GM10847 (cell line): Measurements from ENCODE around the gene SPRR1A.

Experiments
- POLR2A ChIP-seq: IDR thresholded peaks from 2 replicates; pipeline ENCODE4 v1.6.1; 2011; ENCODE audit not compliant: insufficient read length; ENCODE audit errors: extremely low read depth

Gene SPRR1A

DNA sequence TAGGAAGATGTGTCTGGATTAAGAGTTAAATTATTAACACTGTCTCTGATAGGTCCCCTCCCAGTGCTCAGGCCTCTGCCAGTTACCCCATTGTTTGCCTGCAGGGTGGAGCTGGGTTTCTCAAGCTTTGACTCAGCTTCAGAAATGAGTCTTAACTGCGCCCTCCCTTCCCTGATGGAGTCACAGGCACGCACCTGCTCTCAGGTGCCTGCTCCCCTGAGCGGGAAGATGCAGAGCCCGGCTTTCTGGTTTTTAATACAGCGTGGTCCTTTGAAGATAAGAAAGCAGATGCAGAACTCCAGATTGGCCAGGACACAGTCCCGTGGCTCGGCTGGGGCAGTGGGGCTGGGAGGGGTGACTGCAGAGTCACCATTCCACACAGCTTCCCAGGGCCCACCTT is 16.7 kb upstream of the SPRR1A start:
- no peak for TF ChIP-seq POLR2A

DNA sequence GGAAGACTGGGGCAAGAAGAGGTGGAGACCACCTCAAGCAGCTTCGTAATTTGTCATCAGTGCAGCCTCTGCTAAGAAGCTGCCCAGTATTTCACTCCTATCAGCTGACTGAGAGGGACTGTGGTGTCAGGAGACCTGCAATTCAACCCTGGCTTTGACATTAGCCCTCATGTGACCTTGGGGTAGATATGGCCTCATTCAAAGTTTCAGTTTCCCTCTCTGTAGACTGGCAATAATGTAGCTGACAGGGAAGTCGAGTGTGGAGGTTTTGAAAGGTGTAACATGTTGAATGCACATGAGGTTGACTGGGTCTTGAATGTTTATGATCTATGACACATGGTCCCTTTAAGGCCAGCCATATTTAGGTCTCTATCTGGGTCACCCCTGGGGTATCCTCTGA is 15.6 kb upstream of the SPRR1A start:
- no peak for TF ChIP-seq POLR2A

DNA sequence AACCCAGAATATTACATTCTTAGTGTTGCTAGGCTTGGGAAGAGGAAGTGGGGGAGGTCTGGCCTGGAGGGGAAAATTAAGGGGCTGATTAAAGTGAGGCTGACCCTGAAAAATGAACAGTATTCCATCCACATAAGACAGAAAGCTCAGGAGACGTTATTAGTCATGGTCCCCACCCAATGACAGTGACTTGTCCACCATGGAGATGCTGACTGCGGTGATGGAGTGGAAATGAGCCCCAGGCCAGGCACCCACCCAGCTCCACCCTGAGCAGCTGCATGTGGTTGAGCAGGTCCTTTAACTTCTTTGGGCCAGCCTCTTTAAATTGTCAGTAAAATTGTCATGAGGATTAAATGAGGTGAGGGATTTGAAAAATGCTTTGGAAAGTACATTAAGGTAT is 14.8 kb upstream of the SPRR1A start:
- no peak for TF ChIP-seq POLR2A

DNA sequence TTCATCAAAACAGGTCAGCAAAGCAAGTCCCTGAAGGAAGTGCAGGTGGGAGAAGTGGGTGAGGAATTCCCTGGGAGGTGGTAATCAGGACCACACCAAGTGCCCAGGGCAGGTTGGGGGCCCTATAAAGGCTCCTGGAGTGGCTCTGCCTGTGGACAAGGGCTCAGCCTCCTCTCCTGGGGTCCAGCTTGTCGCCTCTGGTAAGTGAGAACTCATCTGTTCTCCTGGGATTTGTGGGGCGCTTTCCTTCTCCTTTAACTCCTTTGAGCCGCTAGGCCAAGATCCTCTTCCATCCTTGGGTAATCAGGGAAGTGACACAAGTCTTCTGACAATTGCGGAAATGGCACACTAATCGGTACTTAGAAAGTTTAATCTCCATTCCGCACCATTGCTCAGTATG is 13.4 kb upstream of the SPRR1A start, which contains the start of gene SPRR4:
SPRR4 (plus strand) TSS at position 154 of the 400 bp plus-strand sequence. CDS start 1,243 bp downstream, outside the sequence.
- no peak for TF ChIP-seq POLR2A

DNA sequence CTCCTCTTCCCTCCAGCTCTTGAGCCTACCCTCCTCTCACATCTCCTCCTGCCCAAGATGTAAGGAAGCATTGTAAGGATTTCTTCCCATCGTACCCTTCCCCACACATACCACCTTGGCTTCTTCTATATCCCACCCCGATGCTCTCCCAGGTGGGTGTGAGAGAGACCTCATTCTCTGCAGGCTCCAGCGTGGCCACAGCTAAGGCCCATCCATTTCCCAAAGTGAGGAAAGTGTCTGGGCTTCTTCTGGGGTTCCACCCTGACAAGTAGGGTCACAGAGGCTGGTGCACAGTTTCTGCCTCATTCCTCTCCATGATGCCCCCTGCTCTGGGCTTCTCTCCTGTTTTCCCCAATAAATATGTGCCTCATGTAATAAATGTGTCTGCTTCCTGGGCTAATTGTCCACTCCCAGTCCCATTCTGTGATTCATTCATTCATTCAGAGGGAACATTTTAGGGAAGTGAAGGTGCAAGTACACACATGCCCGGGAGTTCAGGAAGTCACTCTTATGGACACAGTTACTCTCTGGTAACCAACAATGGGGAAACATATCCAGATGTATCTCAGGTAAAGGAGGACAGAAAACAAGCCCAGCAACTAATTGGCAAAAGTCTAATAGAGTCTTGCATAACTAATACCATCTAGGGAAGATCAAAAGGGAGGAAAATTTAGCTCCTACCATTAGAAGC is 11.5 kb upstream of the SPRR1A start:
- no peak for TF ChIP-seq POLR2A

DNA sequence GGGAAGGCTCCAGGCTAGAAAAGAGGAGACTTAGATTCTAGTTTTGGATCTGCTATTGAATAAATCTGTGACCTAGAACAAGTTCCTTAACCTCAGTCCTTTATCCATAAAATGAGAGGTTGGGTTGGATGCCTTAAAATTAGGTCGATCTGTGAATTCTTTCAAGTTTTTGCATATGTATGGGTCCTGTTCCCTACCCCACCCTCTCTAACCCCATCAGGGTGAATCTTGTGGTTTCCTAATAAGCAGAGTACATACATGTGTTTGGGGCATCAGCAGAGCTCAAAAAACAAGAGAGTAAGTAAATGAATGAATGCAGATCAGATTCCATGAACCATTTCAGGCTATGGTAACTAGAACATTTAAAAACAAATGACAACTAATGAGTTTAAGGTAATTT is 7.2 kb upstream of the SPRR1A start:
- TF ChIP-seq POLR2A: no peak

DNA sequence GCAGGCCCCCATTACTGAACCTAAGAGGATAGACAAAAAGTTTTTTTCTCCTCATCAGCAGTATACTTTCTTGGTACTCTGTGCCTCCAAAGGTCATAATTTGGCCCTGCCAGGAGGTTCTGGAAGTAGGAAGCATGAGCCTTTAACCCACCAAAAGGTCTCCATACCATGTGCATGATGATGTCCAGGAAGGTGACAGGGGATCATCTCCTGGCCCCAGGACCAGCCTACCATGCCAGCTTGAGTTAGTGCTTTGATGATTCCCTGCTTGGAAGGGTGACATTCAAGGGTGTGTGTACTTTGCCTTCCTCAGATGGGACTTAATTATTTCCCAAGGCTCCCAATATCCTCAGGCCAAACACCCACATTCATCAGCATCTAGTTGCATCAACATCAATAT is 6.3 kb upstream of the SPRR1A start:
- no peak for TF ChIP-seq POLR2A

DNA sequence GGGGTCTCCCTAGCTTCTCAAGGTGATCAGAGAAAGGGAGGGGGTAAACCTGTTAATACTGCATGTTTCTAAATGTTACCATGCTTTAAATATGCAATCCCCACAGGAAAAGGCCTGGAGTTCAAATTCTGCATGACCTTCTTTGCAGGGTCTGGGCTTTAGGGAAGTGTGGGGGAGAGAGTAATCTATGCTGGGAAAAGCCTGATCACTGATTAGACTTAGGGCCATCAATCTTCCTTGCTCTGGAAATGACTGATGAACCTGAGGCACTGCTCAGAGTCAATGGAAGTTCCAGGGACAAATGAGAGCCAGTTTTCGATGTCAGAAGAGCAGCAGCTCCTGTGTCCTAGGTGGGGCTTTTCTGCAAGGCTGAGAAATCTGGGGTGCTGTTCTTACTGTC is 3.2 kb upstream of the SPRR1A start:
- TF ChIP-seq POLR2A: no peak

DNA sequence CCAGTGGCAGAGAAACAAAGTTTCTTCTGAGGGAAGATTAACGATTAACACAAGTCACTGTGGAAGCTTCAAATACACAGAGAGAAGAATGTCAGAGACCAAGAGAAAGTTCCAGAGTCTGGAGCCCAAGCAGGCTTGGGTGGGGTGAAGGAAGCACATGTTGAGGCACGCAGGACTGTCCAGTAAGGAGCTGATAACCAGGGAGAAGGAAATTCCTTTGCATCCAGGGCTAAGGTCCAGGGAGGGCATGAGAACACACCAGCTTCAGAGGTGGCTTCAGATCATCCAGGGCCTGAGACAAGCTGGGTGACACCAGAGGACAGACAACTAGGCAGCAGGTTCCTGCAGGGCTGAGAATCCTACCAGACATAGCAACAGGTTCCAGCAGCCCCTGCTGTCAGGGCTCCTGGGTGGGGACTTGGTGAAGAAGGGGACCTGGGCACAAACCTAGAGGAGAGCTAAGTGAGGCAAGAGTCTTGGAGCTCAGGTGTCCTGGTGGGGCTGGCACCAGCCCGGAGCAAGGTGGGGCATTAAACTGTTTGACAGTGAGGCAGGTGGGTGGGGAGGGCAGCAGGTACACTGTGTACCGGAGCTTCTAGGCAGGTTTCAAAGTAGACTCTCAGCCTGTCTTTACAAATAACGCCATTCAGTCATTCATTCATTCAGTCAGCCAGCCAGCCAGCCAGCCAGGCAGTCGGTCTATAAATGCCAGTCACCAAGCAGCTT is 2.6 kb upstream of the SPRR1A start:
- TF ChIP-seq POLR2A: no peak

DNA sequence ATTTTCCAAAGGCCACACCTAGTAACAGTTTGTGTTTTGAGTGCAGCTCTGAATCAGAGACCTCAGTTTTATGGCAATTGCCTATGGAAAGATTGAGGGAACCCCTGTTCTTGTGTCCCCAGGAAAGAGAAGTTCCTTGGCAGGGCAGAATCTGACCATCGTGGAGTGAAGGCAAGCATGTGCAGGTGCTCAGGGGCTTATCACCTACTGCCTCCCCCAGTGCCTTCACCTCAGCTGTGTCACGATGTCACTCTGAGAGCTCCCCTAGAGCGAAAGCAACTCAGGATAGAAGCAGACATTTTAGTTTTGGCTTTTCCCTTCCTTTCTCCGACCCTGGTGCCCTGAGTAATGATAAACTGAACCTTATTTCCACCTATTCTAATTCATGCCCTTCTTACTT is 1.8 kb upstream of the SPRR1A start:
- no peak for TF ChIP-seq POLR2A

DNA sequence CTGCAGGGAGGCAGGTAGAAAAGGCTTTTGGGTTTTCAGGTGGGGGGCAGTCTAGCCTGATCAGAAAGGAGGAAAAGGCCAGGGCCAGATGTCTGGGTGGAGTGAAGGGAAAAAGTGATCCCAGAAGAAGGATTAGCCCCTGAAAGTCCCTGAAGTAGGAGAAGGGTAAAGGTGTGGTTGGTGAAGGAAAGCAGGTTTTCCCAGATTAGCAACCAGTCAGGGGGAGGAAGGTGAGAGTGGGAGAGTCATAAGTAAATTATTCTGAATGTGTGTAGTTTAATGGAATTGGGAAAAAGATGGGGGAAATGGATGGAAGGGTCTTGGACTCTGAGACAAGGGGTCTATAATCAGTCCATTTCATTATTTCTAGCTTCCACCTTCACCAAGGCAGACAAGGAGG is 647 bp upstream of the SPRR1A start:
- TF ChIP-seq POLR2A: no peak

DNA sequence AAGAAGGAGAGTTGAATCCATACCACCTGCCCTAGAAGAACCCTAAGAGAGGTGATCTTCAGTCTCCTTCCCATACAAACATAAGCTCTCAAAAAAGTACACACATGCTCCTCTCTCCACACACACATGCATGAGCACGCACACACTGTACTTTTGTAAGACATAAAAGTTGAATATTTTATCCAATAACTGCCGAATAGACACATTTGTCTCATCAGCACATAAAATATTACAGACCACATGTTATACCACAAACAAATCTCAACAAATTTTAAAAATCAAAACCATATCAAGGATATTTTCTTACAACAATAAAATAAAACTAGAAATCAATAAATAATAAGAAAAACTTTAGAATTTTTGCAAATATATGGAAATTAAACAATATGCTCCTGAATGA is 2.7 kb downstream of the SPRR1A start:
- TF ChIP-seq POLR2A: no peak

DNA sequence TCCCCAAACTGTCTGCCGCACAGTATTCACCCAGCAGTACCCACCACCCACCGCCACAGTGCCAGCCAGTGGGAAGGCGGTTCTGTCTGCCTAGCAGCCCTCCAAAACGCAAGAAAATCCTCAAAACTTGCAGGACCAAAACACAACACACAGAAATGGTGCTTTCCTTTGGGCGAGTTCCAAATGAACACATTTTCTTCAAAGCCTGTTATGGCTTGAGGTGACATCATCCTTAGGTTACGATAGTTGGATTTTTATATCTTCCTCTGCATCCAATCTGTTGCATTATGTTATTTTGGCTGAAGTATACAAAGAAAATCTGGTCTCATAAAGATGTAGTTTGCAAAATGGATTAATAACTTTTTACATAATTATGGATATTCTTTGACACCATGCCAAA is 9.3 kb downstream of the SPRR1A start:
- no peak for TF ChIP-seq POLR2A

DNA sequence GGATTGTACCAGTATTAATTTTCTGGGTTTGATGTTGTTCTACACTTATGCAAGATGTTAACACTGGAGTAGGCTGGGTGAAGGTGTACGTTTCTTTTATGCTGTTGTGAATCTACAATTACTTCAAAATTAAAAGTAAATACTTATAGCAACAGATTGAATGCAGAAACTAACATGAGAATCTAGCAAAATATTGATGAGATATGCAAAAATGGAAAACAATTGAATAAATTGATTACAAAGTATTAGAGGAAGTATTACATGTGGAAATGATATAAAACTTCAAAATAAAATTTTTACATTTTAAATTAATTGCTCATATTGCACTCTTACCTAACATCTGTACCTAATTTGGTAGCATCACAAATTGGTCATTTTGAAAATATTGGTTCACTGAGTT is 12.0 kb downstream of the SPRR1A start:
- no peak for TF ChIP-seq POLR2A

DNA sequence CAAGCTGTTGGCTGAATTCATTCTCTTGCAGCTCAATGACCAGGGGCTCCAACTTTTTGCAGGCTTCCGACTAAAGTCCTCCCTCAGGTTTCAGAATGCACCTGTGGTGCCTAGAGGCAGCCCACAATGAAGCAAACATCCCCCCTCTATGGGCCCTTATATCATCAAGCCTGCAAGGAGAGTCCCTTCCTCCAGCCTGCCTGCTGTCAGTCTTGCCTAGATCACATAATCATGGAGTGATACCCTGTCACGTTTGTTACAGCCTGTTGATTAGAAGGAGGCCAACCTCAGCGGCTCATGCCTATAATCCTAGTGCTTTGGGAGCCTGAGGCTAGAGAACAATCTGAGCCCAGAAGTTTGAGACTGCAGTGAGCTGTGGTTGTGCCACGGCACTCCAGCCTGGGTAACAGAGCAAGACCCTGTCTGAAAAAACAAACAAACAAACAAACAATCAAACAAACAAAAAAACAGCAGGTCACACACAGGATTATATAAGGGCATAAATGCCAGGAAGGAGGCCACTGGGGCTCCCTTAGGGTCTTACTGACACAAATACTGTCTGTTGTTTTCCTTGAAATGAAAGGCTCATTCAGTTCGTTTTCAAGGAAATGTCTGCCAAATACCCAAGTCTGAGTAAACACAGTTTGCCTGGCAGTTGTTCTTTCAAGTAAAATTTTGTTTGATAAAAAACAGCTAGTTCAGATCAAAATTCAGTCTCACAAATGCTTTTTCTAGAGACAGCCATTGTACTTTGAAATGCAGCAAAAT is 12.9 kb downstream of the SPRR1A start:
- no peak for TF ChIP-seq POLR2A

DNA sequence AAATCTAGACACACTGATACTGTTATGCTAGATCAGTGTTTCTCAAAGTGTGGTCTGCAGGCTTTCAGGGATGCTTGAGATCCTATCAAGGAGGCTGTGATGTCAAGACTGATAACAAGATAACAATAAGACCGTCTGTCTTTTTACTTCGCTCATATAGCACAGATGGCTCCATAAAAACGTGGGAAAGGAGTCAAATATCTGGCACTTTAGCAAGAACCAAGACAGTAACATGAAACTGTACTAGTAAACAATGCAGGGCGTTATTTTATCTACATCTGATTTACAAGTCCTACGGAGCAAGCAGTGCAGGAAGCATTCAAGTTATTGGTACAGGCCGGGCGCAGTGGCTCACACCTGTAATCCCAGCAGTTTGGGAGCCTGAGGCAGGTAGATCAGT is 14.0 kb downstream of the SPRR1A start:
- TF ChIP-seq POLR2A: no peak
